Measurements from ENCODE around the gene ANO1.

- TF ChIP-seq CTCF (IDR thresholded peaks at IDR 0.05) (no peak), POLR2A (IDR thresholded peaks at IDR 0.05) (no peak)
These were observed 56.4 kb downstream of the ANO1 start for GRCh38 chr11:70134490-70134889.

Data from Peyer's patch (tissue), 4 donors.